ENCODE data around the gene PKP4. TPM values are rescaled to one million over a fixed set of nuclear protein-coding genes. Genes with fewer than 3 reads are reported as not detected.

The PKP4 gene
- total and polyA plus RNA-seq, 2 donors (not counting 1 experiment from before 2014, with no cell fraction given): 44.5 to 56.3 TPM

GRCh38 chr2:158411748-158412147, 45.0 kb upstream of the PKP4 start:
- H3K4me3 ChIP-seq (replicated peaks in 1 of 4; ENCODE audit: control extremely low read depth in 1 of 4, insufficient read depth in 1 of 4, low read depth in 3 of 4, low read length in 4 of 4): no peak overlapping the region
- H2AFZ ChIP-seq (ENCODE audit: low read length): no peak overlapping the region
- no peaks in the 10 kb centered on the region for H3K27me3 ChIP-seq (ENCODE audit: control insufficient read depth, insufficient read depth, low read length)
- no peaks in the 10 kb centered on the region for H3K79me2 ChIP-seq (ENCODE audit: control insufficient read depth, insufficient read depth, low read length)
- H4K20me1 ChIP-seq (ENCODE audit: control insufficient read depth, extremely low read depth, insufficient read depth, low read length): no peaks in the 10 kb centered on the region
- no peak overlapping the region for H3K4me2 ChIP-seq (ENCODE audit: extremely low read depth, insufficient read depth, low read length)
- no peaks in the 10 kb centered on the region for H3K36me3 ChIP-seq (ENCODE audit: control insufficient read depth, insufficient read depth, low read length)
- H3K9ac ChIP-seq (ENCODE audit: insufficient read depth, low read length): no peak overlapping the region
- TF ChIP-seq EZH2 (IDR thresholded peaks at IDR 0.05; ENCODE audit: low read length, missing control alignments): no peak
- TF ChIP-seq, protein P1, sequence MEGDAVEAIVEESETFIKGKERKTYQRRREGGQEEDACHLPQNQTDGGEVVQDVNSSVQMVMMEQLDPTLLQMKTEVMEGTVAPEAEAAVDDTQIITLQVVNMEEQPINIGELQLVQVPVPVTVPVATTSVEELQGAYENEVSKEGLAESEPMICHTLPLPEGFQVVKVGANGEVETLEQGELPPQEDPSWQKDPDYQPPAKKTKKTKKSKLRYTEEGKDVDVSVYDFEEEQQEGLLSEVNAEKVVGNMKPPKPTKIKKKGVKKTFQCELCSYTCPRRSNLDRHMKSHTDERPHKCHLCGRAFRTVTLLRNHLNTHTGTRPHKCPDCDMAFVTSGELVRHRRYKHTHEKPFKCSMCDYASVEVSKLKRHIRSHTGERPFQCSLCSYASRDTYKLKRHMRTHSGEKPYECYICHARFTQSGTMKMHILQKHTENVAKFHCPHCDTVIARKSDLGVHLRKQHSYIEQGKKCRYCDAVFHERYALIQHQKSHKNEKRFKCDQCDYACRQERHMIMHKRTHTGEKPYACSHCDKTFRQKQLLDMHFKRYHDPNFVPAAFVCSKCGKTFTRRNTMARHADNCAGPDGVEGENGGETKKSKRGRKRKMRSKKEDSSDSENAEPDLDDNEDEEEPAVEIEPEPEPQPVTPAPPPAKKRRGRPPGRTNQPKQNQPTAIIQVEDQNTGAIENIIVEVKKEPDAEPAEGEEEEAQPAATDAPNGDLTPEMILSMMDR (conservative IDR thresholded peaks at IDR 0.05 in 1 of 2, IDR thresholded peaks at IDR 0.05 in 1 of 2; ENCODE audit: low read depth in 1 of 2, low read length in 2 of 2): no peak
- no peaks in the 10 kb centered on the region for H3K9me3 ChIP-seq (ENCODE audit: control insufficient read depth, insufficient read depth, low read depth, low read length)
- H3K27ac ChIP-seq (ENCODE audit: insufficient read depth, low read length): no peak overlapping the region
- DNase-seq (ENCODE audit: low read depth in 2 of 2): no peak
- H3K4me1 ChIP-seq (ENCODE audit: control insufficient read depth, extremely low read depth, insufficient read depth, low read length): peaks cover 2% of the 10 kb centered on the region

- no peak for TF ChIP-seq EZH2 (IDR thresholded peaks at IDR 0.05; ENCODE audit: low read length, missing control alignments)
- no peaks in the 10 kb centered on the region for H4K20me1 ChIP-seq (ENCODE audit: control insufficient read depth, extremely low read depth, insufficient read depth, low read length)
- H3K4me3 ChIP-seq (replicated peaks in 1 of 4; ENCODE audit: control extremely low read depth in 1 of 4, insufficient read depth in 1 of 4, low read depth in 3 of 4, low read length in 4 of 4): no peak overlapping the region
- H3K9me3 ChIP-seq (ENCODE audit: control insufficient read depth, insufficient read depth, low read depth, low read length): no peaks in the 10 kb centered on the region
- H3K27ac ChIP-seq (ENCODE audit: insufficient read depth, low read length): no peak overlapping the region
- H2AFZ ChIP-seq (ENCODE audit: low read length): no peak overlapping the region
- no peaks in the 10 kb centered on the region for H3K79me2 ChIP-seq (ENCODE audit: control insufficient read depth, insufficient read depth, low read length)
- peak in 1 of 2 donors; percentile 84 for DNase-seq (ENCODE audit: low read depth in 2 of 2)
- no peaks in the 10 kb centered on the region for H3K27me3 ChIP-seq (ENCODE audit: control insufficient read depth, insufficient read depth, low read length)
- H3K4me2 ChIP-seq (ENCODE audit: extremely low read depth, insufficient read depth, low read length): no peak overlapping the region
- H3K4me1 ChIP-seq (ENCODE audit: control insufficient read depth, extremely low read depth, insufficient read depth, low read length): peaks cover 2% of the 10 kb centered on the region
- H3K36me3 ChIP-seq (ENCODE audit: control insufficient read depth, insufficient read depth, low read length): no peaks in the 10 kb centered on the region
- H3K9ac ChIP-seq (ENCODE audit: insufficient read depth, low read length): no peak overlapping the region
Measured at GRCh38 chr2:158412206-158412605, 44.5 kb upstream of the PKP4 start.

- H4K20me1 ChIP-seq (ENCODE audit: control insufficient read depth, extremely low read depth, insufficient read depth, low read length): no peaks in the 10 kb centered on the region
- no peak overlapping the region for H3K4me2 ChIP-seq (ENCODE audit: extremely low read depth, insufficient read depth, low read length)
- no peaks in the 10 kb centered on the region for H3K79me2 ChIP-seq (ENCODE audit: control insufficient read depth, insufficient read depth, low read length)
- no peak overlapping the region for H3K9ac ChIP-seq (ENCODE audit: insufficient read depth, low read length)
- no peaks in the 10 kb centered on the region for H3K36me3 ChIP-seq (ENCODE audit: control insufficient read depth, insufficient read depth, low read length)
- DNase-seq (ENCODE audit: low read depth in 2 of 2): peak in 1 of 2 donors; percentile 14
- no peak overlapping the region for H3K27ac ChIP-seq (ENCODE audit: insufficient read depth, low read length)
- H3K27me3 ChIP-seq (ENCODE audit: control insufficient read depth, insufficient read depth, low read length): no peaks in the 10 kb centered on the region
- H2AFZ ChIP-seq (ENCODE audit: low read length): no peak overlapping the region
- TF ChIP-seq, protein P1 (conservative IDR thresholded peaks at IDR 0.05 in 1 of 2, IDR thresholded peaks at IDR 0.05 in 1 of 2; ENCODE audit: low read depth in 1 of 2, low read length in 2 of 2): no peak
- TF ChIP-seq EZH2 (IDR thresholded peaks at IDR 0.05; ENCODE audit: low read length, missing control alignments): no peak
- no peaks in the 10 kb centered on the region for H3K9me3 ChIP-seq (ENCODE audit: control insufficient read depth, insufficient read depth, low read depth, low read length)
- peaks cover 2% of the 10 kb centered on the region for H3K4me1 ChIP-seq (ENCODE audit: control insufficient read depth, extremely low read depth, insufficient read depth, low read length)
- no peak overlapping the region for H3K4me3 ChIP-seq (replicated peaks in 1 of 4; ENCODE audit: control extremely low read depth in 1 of 4, insufficient read depth in 1 of 4, low read depth in 3 of 4, low read length in 4 of 4)
Measured at GRCh38 chr2:158413581-158413980, 43.2 kb upstream of the PKP4 start.
